ENCODE results near the gene PTGR1. TPM values are rescaled to one million over a fixed set of nuclear protein-coding genes. Genes with fewer than 3 reads are reported as not detected.
"Not testable (repeated sequence)": the region's sequence is repeated elsewhere in the genome, so short reads cannot be mapped to it uniquely, and the experiment has no call there.

The PTGR1 gene
- total RNA-seq (2014; rRNA removed; shearing (Covaris generic)), result 12.1 and 13.0 TPM in 2 replicates

DNA sequence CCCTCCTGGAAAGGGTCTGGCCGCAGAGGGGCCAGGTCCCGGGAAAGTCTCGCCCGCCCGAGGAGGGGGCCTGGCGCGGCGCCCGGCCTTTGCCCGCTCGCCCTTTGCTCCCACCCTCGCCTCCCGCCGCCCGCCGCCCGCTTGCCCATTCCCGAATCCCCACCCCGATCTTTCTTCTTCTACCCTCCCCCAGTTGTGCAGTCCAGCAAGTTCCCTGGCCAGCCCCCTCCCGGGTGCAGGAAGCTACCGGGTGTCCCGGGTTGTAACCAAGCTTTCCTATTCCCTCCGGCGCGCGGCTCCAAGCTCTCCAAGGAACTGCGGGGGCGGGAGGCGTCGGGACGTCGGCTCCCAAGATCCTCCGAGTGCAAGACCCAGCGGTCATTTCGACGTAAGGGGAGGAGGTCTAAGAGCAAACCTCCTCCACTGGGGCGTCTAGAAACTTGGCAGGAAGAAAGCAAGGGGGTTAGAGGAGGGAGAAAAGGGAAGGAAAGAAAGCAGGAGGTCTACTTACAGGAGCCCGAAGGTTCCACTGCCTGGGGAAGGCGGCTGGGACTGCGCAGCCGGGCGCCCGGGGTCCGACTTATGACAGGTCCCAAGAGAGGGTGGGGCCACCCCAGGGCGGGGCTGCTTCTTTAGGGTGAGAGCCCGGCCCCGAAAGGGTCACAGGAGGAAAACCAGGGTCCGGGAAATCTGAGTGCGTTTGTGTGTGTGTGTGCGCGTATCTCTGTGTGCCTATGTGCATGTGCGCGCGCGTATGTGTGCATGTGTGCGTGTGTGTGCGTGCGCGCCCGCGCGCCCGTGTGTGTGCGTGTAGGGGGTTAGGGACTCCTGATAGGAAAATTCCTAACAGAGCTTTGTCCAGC lies at the start of gene PTGR1:
PTGR1 (minus strand) TSS at position 556 of the 863 bp plus-strand sequence. CDS start 2,225 bp downstream, outside the sequence.
- DNase-seq (ENCODE audit: low spot score), result peak; percentile 27

DNA sequence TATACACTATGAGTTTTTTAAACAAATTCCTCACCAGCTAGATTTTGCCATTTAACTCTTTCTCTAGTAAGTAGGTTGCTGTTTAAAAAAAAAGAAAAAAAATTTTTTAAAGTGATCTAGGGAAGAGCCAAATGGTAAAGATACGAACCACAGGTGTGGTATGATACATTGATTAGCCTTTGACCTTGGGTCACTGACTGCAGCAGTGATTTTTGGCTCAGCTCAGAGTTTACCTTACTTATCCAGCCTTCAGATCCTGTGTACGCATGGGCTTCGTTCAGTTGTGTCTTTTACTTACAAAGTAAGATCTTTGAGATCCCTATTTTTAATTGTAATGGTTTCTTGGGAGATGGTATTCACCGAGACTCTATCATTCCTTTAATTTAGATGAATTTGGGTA lies 49.6 kb upstream of the PTGR1 start:
- DNase-seq (ENCODE audit: low spot score), result no peak

GRCh38 chr9:111648066-111648465 lies 48.6 kb upstream of the PTGR1 start:
- no peak for DNase-seq (ENCODE audit: low spot score)

- no peak for DNase-seq (ENCODE audit: low spot score)
Observed at GRCh38 chr9:111646417-111646816, 47.0 kb upstream of the PTGR1 start.

DNA sequence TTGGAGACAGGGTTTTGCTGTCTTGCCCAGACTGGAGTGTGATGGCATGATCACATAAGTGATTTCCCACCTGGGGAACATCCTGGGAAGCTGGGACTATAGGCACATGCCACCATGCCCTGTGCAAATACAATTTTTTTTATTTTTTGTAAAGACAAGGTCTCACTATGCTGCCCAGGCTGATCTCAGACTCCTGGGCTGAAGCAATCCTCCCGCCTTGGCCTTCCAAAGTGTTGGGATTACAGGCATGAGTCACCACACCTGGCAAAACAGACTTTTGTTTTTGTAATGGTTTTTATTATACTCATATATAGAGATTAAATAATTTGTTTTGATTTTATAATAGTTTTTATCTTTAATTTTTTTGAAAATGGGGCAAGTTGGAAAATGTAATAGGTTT lies 46.4 kb upstream of the PTGR1 start:
- no peak for DNase-seq (ENCODE audit: low spot score)

DNA sequence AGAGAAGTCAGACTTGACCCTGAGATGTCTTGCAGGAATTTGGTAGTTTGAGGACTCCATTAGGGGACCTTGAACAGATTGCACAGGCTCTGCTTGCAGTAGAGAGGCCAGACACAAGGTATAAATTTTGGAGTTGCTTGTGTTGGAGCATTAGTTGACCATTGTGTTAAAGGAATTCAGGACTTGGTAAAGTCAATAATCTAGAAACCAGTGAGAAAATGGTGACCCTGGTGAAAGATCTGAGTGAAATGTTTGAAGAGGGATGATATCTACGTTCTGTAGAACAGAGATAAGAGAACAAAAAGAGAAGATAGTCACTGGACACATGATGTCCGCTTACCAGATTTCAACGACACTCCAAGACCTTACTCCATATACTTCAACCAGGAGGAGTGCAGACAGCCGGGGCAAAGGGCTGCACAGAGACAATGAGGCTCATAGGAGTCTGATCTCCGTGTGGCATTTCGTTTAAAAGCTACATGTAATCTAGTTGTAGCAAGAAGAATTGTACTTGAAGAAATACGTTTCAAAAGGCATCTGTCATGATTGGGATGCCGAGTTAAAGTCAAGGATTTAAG lies 44.8 kb upstream of the PTGR1 start:
- no peak for DNase-seq (ENCODE audit: low spot score)

DNA sequence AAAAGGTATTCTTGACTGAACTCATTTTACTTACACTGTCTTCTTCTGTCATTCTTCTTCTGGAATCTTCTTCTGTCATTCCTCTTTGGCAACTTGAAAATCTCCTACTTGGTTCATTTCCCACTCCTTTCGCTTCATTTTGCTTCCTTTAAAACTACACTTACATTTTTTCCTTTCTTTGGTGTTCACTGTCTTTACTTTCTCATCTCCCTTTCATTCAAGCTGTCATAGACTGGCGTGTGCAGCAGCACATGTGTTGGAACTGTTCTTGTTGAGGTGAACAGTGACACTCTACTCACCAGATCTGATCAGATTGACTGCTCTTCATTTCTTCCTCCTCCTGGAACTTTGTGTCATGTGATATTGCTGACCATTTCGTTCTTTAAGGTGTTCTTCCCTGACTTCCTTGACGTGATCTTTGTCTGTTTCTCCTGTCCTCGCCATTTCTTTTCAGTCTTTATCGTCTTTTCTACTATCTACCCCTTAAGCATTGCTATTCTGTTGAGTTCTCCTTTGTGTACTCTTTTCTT lies 38.0 kb upstream of the PTGR1 start:
- no peak for DNase-seq (ENCODE audit: low spot score)

- DNase-seq (ENCODE audit: low spot score), result no peak
Observed at GRCh38 chr9:111634860-111635259, 35.4 kb upstream of the PTGR1 start.

GRCh38 chr9:111633389-111633736 lies 33.9 kb upstream of the PTGR1 start:
- no peak for DNase-seq (ENCODE audit: low spot score)

DNA sequence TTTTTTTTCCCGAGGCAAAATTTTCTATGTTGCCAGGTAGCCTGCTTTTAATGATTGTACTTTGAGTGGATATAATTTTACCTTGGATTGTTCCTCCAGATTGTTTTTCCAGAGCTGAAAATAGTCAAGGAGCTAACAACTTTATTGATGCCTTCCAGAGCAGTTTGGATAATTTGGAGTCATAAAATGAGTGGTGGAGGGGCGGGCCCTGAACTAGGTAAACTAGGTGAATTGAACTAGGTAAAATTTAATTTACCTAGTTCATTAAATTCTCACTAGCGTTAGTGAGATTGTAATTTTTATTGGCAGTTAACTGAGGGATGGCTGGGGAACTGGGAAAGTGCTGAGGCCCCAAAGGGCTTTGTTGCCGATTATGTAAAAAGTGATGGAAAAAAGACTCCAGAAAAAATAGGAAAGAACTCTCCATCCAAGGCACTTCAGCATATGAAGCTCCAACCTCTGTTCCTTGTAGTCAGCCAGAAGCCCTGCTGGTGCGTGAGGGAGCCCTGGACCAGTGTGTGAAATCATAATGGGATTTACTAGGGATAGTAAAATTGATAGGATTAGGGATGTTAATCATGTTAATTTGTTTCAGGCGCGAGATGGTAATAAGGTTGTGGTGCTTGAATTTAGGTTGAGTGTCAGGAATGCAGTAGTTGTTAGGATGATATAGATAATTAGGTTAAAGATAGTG lies 33.4 kb upstream of the PTGR1 start:
- no peak for DNase-seq (ENCODE audit: low spot score)

DNA sequence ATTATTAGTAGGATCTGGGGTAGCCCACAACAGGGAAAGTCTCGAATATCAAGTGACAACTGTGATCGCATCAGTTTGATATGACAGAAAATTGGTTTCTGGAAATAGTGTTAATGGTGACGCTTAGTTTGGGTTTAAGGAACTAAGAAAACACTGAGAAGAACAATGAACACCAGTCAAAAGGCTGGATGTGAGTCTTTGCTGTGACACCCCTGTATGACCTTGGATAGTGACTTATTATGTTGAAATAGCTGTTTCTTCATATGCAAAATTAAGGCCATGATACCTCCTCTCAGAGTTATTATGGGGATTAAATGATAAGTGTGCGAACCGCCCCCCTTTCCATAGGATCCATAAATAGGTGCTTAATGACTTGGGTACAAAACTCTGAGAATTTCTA lies 32.6 kb upstream of the PTGR1 start:
- no peak for DNase-seq (ENCODE audit: low spot score)

GRCh38 chr9:111631214-111631971 lies 31.9 kb upstream of the PTGR1 start, which contains the start of gene DNAJC25:
TSS of gene DNAJC25 (plus strand) at chr9:111631334. CDS start at chr9:111631408, 74 bp downstream.
- peak; percentile 98 for DNase-seq (ENCODE audit: low spot score)

GRCh38 chr9:111630964-111631213 lies 31.4 kb upstream of the PTGR1 start:
- no peak for DNase-seq (ENCODE audit: low spot score)

DNA sequence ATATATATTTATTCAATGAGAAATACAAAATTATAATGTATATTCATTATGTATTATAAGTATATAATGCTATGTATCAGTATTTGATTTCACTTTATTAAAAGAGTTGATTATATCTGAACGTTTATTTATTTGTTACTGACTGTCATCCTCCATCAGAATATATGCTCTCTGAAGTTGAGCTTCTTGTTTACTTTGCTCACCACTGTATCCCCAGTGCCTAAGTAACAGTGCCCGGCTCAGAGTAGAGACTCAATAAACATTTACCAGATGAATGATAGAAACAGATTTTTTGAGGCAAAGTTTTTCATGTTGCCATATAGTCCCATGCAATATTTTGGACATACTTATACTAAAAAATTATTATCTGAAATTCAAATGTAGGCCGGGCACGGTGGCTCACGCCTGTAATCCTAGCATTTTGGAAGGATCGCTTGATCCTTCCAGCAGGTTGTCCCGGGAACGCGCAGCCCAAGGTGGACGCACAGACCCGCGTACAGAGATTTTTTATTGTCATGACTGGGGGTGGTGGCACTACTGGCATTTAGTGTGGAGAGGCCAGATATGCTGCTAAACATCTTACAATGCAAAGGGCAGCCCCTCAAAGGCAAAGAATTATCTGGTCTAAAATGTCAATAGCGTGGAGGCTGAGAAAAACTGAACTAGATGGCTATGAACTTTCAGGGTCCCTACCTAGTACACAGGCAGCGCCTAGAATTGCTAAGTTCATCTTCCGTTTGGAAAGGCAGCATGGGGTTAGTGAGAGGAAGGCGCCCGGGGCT lies 30.9 kb upstream of the PTGR1 start:
- DNase-seq (ENCODE audit: low spot score), result no peak

DNA sequence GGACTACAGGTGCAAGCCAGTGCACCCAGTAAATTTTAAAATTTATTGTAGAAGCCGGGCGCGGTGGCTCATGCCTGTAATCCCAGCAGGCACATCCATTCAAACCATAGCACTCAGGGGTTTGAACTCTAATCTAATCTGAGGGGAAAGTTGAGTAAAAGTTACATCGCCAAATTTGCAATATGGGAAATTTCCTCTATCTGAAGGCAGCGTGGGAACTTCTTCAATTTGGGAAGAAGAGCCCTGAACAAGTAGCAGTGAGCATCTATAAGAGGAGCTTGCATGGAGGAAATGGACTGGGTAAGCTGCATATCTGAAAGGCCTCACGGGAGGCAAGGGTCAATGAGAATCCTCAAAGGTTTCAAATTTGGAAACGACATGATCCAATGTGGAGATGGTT lies 29.0 kb upstream of the PTGR1 start:
- DNase-seq (ENCODE audit: low spot score), result no peak

DNA sequence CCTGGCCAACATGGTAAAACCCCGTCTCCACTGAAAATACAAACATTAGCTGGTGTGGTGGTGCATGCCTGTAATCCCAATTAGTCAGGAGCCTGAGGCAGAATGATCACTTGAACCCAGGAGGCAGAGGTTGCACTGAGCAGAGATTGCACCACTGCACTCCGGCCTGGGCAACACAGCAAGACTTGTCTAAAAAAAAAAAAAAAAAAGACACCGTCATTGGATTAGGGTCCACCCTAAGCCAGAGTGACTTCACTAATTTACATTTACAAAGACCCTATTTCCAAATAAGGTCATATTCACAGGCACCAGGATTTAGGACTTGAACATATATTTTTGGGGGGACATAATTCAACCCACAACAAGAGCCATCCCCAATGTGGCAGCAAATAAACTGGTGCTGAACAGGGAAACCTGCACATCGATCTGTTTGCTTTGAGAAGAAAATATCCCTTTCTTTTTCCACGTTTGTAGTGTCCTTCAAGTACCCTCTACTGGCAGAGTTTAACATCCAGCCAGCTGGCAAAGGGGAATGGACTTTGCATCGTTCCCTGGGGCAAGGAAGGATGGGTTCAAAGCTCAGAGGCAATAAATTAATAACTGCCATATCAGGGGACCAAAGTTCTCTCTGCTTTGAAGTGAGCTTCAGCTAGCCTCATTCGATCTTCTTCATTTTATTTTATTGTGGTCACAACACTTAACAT lies 28.0 kb upstream of the PTGR1 start:
- no peak for DNase-seq (ENCODE audit: low spot score)

DNA sequence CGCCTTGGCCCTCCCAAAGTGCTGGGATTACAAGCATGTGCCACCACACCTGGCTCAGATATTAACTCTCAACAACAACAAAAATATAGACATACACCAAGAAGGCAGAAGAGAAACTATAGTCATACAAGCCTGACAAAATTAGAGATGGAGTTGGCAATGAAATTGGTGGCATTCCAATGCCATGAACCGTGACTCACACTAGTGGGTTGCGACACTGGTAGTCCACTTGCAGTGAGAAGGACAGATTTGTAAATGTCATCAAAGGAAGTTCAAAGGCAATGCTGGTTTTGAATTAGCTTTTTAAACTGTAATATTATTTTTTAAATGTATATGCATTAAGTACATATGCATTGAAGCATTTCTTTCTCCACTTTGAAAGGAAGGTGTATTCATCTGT lies 23.2 kb upstream of the PTGR1 start:
- DNase-seq (ENCODE audit: low spot score), result peak; percentile 81

DNA sequence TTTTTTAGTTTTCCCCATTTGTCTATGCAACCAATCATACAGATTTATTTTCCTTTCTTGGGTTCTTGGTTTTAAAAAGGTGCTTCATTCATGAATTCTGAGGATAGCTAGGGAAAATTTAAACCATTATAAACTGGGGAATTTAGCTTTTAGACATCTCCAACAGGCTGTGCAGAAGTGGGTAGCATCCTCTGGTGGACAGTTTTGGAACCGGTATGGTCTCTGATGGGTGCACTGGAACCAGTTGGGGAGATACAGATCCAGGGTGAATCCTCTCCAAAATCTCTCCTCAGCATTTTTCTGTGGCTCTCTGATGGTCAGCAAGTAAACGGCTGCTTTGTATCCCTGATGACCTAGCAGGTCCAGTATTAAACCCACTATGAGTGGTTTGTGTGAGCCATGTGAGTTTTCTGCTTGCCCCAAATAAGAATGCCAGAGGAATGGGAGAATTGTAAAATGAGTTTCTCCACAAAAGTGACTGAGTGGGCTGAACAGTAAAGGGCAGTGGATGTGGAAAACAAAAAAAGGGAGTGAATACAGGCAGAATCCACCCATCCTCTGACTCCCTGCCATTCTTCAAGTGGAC lies 22.5 kb upstream of the PTGR1 start:
- DNase-seq (ENCODE audit: low spot score), result peak; percentile 26

GRCh38 chr9:111617349-111617748 lies 17.9 kb upstream of the PTGR1 start:
- not testable (repeated sequence) for DNase-seq (ENCODE audit: low spot score)

DNA sequence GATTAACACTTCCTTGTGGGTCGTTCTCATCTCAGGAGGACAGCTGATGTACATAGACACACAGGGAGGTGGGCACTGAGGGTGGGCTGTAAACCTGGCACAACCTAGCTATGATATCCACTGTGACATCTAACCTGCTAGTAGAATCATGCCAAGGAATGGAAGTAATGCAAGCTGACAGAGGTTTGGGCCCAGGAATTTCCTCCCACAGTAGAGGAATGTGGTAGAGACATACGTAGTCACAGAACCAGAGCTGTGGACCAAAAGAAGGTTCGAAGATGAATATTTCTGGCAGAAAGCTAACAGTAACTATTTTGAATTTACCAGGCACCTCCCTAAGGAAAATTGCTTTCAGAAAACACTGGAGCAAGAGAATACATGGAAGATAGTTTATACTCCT lies 16.5 kb upstream of the PTGR1 start:
- no peak for DNase-seq (ENCODE audit: low spot score)
